OCI-LY3 (cell line): ENCODE data around the gene ZFP62.

Source experiments
- H2AFZ ChIP-seq: fragments of 200-600, 300-600 bp; shearing (Covaris generic); 2 replicates; pipeline ENCODE4 v1.6.0; 2014; ENCODE audit warnings: antibody characterized with exemption, low read depth, low read length
- H3K27ac ChIP-seq: fragments of 200-600, 300-600 bp; sonication (generic); 2 replicates; pipeline ENCODE4 v1.5.1; 2014; ENCODE audit warnings: mild to moderate bottlenecking, low read length, moderate library complexity, mixed read lengths
- H3K27me3 ChIP-seq: fragments of 200-600, 300-600 bp; sonication (generic); 2 replicates; pipeline ENCODE4 v1.6.1; 2014; ENCODE audit warnings: low read depth, low read length, mixed read lengths
- H3K36me3 ChIP-seq: fragments of 200-600, 300-600 bp; sonication (generic); replicated peaks from 2 replicates; pipeline ENCODE3; 2014; ENCODE audit warnings: low read depth, low read length, mixed read lengths
- H3K4me1 ChIP-seq: fragments of 300-600, 200-600 bp; sonication (generic); 2 replicates; pipeline ENCODE4 v1.6.1; 2014; ENCODE audit warnings: low read length, mixed read lengths
- H3K4me2 ChIP-seq: fragments of 200-600, 300-600 bp; sonication (generic); 2 replicates; pipeline ENCODE4 v1.6.1; 2014; ENCODE audit warnings: low read length, mixed read lengths
- H3K4me3 ChIP-seq: fragments of 300-600, 200-600 bp; sonication (generic); 2 replicates; pipeline ENCODE4 v1.5.1; 2014; ENCODE audit warnings: antibody characterized with exemption, mild to moderate bottlenecking, low read length, moderate library complexity
- H3K79me2 ChIP-seq: fragments of 300-600, 200-600 bp; shearing (Covaris generic); 2 replicates; pipeline ENCODE4 v1.6.1; 2014; ENCODE audit warnings: mild to moderate bottlenecking, low read length, mixed read lengths
- H3K9ac ChIP-seq: fragments of 300-600, 200-600 bp; shearing (Covaris generic); 2 replicates; pipeline ENCODE4 v1.6.0; 2014; ENCODE audit warnings: mild to moderate bottlenecking, low read length, moderate library complexity
- H3K9me3 ChIP-seq: fragments of 200-600, 300-600 bp; shearing (Covaris generic); 2 replicates; pipeline ENCODE4 v1.6.1; 2014; ENCODE audit warnings: low read length, mixed read lengths; ENCODE audit not compliant: insufficient read depth
- H4K20me1 ChIP-seq: fragments of 200-600, 300-600 bp; sonication (generic); 2 replicates; pipeline ENCODE4 v1.6.1; 2016; ENCODE audit warnings: low read length, mixed read lengths; ENCODE audit not compliant: insufficient read depth
- EZH2phosphoT487 ChIP-seq: fragments of 200-600 bp; shearing (Covaris generic); IDR thresholded peaks from 2 replicates; pipeline ENCODE4 v1.6.1; 2018; ENCODE audit warnings: antibody characterized with exemption, mixed run types, low read depth
- TF ChIP-seq, protein P1 (sequence below): fragments of 200-600, 300-600 bp; sonication (generic); IDR thresholded peaks from 2 replicates; pipeline ENCODE4 v1.5.1; 2014; ENCODE audit warnings: antibody characterized with exemption, low read length, low read depth

Gene ZFP62

DNA sequence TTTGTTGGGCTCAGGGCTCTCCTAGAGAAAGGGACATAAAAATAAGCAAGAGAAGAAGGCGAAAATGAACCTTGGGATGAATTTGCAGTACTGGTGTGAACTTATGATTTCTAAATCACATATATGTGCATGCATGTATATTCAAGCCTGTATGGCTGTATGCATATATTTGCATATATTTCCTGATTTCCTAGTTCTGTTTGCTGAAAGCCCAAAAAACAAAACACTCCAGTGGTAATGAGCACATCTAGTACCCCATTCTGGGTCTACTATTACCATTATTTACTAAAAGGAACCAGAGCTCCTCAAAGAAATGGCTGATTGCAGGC, 7.3 kb downstream of the ZFP62 start:
- no peak for TF ChIP-seq EZH2phosphoT487
- TF ChIP-seq, protein P1, sequence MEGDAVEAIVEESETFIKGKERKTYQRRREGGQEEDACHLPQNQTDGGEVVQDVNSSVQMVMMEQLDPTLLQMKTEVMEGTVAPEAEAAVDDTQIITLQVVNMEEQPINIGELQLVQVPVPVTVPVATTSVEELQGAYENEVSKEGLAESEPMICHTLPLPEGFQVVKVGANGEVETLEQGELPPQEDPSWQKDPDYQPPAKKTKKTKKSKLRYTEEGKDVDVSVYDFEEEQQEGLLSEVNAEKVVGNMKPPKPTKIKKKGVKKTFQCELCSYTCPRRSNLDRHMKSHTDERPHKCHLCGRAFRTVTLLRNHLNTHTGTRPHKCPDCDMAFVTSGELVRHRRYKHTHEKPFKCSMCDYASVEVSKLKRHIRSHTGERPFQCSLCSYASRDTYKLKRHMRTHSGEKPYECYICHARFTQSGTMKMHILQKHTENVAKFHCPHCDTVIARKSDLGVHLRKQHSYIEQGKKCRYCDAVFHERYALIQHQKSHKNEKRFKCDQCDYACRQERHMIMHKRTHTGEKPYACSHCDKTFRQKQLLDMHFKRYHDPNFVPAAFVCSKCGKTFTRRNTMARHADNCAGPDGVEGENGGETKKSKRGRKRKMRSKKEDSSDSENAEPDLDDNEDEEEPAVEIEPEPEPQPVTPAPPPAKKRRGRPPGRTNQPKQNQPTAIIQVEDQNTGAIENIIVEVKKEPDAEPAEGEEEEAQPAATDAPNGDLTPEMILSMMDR: no peak
- H3K36me3 ChIP-seq: peaks cover 40% of the 10 kb centered on the region
- H3K9ac ChIP-seq: no peak overlapping the region
- no peaks in the 10 kb centered on the region; the same call in 1 of the 2 replicates for H4K20me1 ChIP-seq
- H3K4me3 ChIP-seq: no peak overlapping the region
- no peaks in the 10 kb centered on the region for H3K27me3 ChIP-seq
- H2AFZ ChIP-seq: no peak overlapping the region
- no peak overlapping the region for H3K4me2 ChIP-seq
- no peaks in the 10 kb centered on the region for H3K9me3 ChIP-seq
- H3K27ac ChIP-seq: no peak overlapping the region
- no peaks in the 10 kb centered on the region for H3K4me1 ChIP-seq
- no peaks in the 10 kb centered on the region; the same call in 1 of the 2 replicates for H3K79me2 ChIP-seq

DNA sequence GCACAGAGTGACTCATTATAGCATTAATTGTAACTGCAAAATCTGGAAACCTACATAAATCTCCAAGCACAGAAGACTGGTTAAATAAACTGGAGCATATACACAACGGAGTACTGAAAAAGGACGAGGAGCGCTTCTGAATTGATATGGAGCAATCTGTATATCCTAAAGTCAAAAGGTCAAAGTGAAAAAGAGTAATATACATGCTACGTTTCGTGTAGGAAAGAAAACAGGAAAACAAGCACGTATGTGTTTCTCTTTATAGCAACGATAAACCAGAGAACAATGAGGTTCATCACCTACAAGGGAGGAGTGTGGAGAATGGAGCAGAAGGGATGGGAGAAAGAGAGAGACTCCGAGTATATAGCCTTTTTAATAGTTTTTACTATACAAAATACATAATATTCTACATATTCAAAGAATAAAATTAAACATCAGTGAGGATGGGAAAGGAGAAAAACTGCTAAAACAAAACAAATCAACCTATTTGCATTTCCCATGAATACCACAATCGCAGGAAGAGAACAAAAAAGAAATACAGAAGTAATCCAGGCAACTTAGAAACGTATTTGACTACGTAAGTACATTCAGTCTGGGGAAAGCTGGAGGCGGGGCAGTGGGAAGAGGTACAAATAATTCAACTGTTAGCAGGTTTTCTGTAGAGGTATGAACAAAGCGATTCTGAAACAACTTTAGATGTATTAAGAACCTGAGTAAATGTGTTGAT, 7.8 kb downstream of the ZFP62 start:
- H3K4me2 ChIP-seq: no peak overlapping the region
- H2AFZ ChIP-seq: no peak overlapping the region
- no peaks in the 10 kb centered on the region; the same call in 1 of the 2 replicates for H4K20me1 ChIP-seq
- no peak overlapping the region for H3K4me3 ChIP-seq
- H3K9me3 ChIP-seq: no peaks in the 10 kb centered on the region
- TF ChIP-seq, protein P1: no peak
- no peak for TF ChIP-seq EZH2phosphoT487
- no peaks in the 10 kb centered on the region; the same call in 1 of the 2 replicates for H3K79me2 ChIP-seq
- H3K36me3 ChIP-seq: peaks cover 42% of the 10 kb centered on the region
- no peaks in the 10 kb centered on the region for H3K27me3 ChIP-seq
- H3K27ac ChIP-seq: no peak overlapping the region
- H3K4me1 ChIP-seq: no peaks in the 10 kb centered on the region
- no peak overlapping the region for H3K9ac ChIP-seq

DNA sequence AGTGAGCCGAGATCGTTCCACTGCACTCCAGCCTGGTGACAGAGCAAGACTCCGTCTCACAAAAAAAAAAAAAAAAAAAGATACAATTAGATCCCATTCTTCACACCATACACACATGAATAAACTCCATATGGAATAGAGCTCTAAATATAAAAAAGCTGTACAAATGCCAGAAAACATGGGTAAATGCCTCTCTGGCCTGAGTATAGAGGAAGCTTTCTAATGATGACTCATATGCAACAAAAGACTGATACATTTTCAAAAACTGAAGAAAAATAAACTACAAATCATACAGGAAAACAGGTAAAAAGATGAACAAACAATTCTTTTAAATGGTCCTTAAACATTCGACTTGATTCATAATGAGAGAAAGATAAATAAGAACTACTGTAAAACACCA, 8.6 kb downstream of the ZFP62 start:
- H3K4me3 ChIP-seq: no peak overlapping the region
- H3K79me2 ChIP-seq: no peaks in the 10 kb centered on the region
- no peaks in the 10 kb centered on the region; the same call in 1 of the 2 replicates for H4K20me1 ChIP-seq
- no peak overlapping the region for H3K27ac ChIP-seq
- peaks cover 49% of the 10 kb centered on the region for H3K36me3 ChIP-seq
- no peak overlapping the region for H3K9ac ChIP-seq
- no peak overlapping the region for H3K4me2 ChIP-seq
- TF ChIP-seq, protein P1: no peak
- TF ChIP-seq EZH2phosphoT487: no peak
- H2AFZ ChIP-seq: no peak overlapping the region
- H3K4me1 ChIP-seq: no peaks in the 10 kb centered on the region
- H3K9me3 ChIP-seq: no peaks in the 10 kb centered on the region
- no peaks in the 10 kb centered on the region for H3K27me3 ChIP-seq

DNA sequence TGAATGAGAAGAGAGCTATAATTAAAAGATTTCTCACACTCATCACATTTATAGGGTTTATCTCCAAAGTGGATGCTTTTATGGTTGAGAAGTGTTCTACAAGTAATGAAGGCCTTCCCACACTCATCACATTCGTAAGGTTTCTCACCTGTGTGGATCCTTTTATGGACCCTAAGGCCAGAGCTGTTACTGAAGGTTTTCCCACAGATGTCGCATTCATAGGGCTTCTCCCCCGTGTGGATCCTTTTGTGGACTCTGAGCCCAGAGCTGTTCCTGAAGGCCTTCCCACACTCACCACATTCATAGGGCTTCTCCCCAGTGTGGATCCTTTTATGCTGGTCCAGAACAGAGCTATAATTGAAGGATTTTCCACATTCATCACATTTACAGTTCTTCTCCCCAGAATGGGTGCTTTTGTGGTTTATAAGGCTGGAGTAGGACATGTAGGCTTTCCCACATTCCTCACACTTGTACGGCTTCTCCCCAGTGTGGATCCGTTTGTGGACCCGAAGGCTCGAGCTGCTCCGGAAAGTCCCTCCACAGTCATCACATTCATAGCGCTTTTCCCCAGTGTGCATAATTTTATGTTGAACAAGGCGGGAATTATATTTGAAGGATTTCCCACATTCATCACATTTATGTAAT, 10.5 kb downstream of the ZFP62 start:
- H3K36me3 ChIP-seq: peaks cover 44% of the 10 kb centered on the region

More for the DNA sequence above, 10.5 kb downstream of the ZFP62 start:
- H2AFZ ChIP-seq: no peak overlapping the region
- no peak for TF ChIP-seq EZH2phosphoT487
- no peak overlapping the region for H3K4me2 ChIP-seq
- no peaks in the 10 kb centered on the region for H3K79me2 ChIP-seq
- no peaks in the 10 kb centered on the region for H3K9me3 ChIP-seq
- no peak overlapping the region for H3K4me3 ChIP-seq
- H3K9ac ChIP-seq: no peak overlapping the region
- no peak overlapping the region for H3K27ac ChIP-seq
- H3K27me3 ChIP-seq: no peaks in the 10 kb centered on the region
- H4K20me1 ChIP-seq: no peaks in the 10 kb centered on the region; the same call in 1 of the 2 replicates
- no peaks in the 10 kb centered on the region for H3K4me1 ChIP-seq
